CD14-positive monocyte (primary cell): ENCODE measurements around the gene TTC28. TPM values are rescaled to one million over a fixed set of nuclear protein-coding genes. Genes with fewer than 3 reads are reported as not detected.

Experiments
- DNase-seq, 3 donors: peaks; one replicate each; pipeline ENCODE4 v3.0.0-alpha.2; 2011 to 2022
- H2AFZ ChIP-seq: 2 replicates; pipeline ENCODE4 v1.6.0; 2012; ENCODE audit warnings: mild to moderate bottlenecking, low read depth, low read length, inconsistent platforms; ENCODE audit not compliant: insufficient read depth, poor library complexity, severe bottlenecking
- H3K27ac ChIP-seq, 2 donors: 1 replicate in 1 of 2; 2 replicates in 1 of 2; pipeline ENCODE4 v1.5.1; 2012 to 2013; ENCODE audit warnings: low read length in 2 of 2, control low read depth in 1 of 2, inconsistent platforms in 1 of 2, low read depth in 1 of 2, mild to moderate bottlenecking in 1 of 2
- H3K27me3 ChIP-seq, 2 donors: one replicate each; pipeline versions ENCODE4 v1.6.0 to v1.6.1; 2011 to 2013; ENCODE audit warnings: low read length in 2 of 2; ENCODE audit not compliant: control insufficient read depth in 2 of 2, insufficient read depth in 2 of 2
- H3K36me3 ChIP-seq, 2 donors: replicated peaks in 1 of 2; 1 replicate in 1 of 2; 2 replicates in 1 of 2; pipeline versions ENCODE4 v1.5.1 to v1.6.1; 2012 to 2013; ENCODE audit warnings: low read length in 2 of 2, control low read depth in 1 of 2, inconsistent platforms in 1 of 2, mild to moderate bottlenecking in 1 of 2; ENCODE audit not compliant: insufficient read depth in 2 of 2, control insufficient read depth in 1 of 2
- H3K4me1 ChIP-seq, 2 donors: 1 replicate in 1 of 2; 2 replicates in 1 of 2; pipeline versions ENCODE4 v1.5.1 to v1.6.1; 2012 to 2013; ENCODE audit warnings: low read length in 2 of 2, control low read depth in 1 of 2, inconsistent platforms in 1 of 2, mild to moderate bottlenecking in 1 of 2, moderate library complexity in 1 of 2; ENCODE audit not compliant: insufficient read depth in 2 of 2, control insufficient read depth in 1 of 2
- H3K4me2 ChIP-seq: replicated peaks from 2 replicates; pipeline ENCODE3; 2012; ENCODE audit warnings: low read length, moderate library complexity, mild to moderate bottlenecking; ENCODE audit not compliant: poor library complexity, severe bottlenecking; ENCODE audit errors: extremely low read depth
- H3K4me3 ChIP-seq, 3 experiments: fragments of 200-600 bp in 1 of 3; sonication (generic) in 1 of 3; replicated peaks in 1 of 3; 1 replicate in 2 of 3; 2 replicates in 1 of 3; pipeline ENCODE4 v1.5.1; 2011 to 2013; ENCODE audit warnings: low read length in 3 of 3, mild to moderate bottlenecking in 3 of 3, control low read depth in 2 of 3, low read depth in 2 of 3, inconsistent platforms in 1 of 3, moderate library complexity in 1 of 3
- H3K79me2 ChIP-seq: 2 replicates; pipeline ENCODE4 v1.6.0; 2012; ENCODE audit warnings: mild to moderate bottlenecking, control low read depth, inconsistent platforms, low read length, moderate library complexity; ENCODE audit not compliant: insufficient read depth
- H3K9ac ChIP-seq: 2 replicates; pipeline ENCODE4 v1.6.0; 2017; ENCODE audit warnings: low read length, mild to moderate bottlenecking; ENCODE audit not compliant: insufficient read depth, poor library complexity, severe bottlenecking
- H3K9me3 ChIP-seq, 2 donors: replicated peaks in 1 of 2; 1 replicate in 1 of 2; 2 replicates in 1 of 2; pipeline versions ENCODE4 v1.5.1 to v1.6.1; 2012 to 2013; ENCODE audit warnings: low read length in 2 of 2, control low read depth in 1 of 2; ENCODE audit not compliant: control insufficient read depth in 1 of 2, insufficient read depth in 1 of 2
- H4K20me1 ChIP-seq: 2 replicates; pipeline ENCODE4 v1.6.0; 2012; ENCODE audit warnings: mild to moderate bottlenecking, low read length, control low read depth, moderate library complexity; ENCODE audit not compliant: insufficient read depth
- H3K27ac Mint-ChIP-seq, 7 donors: one replicate each; pipeline ENCODE4 v1.8.0; 2020; ENCODE audit warnings: mild to moderate bottlenecking in 7 of 7, mixed read lengths in 7 of 7, moderate library complexity in 6 of 7, inconsistent platforms in 2 of 7
- H3K27me3 Mint-ChIP-seq, 3 donors: one replicate each; pipeline ENCODE4 v1.8.0; 2021 to 2022; ENCODE audit warnings: low read depth in 3 of 3, mild to moderate bottlenecking in 3 of 3, mixed read lengths in 3 of 3, moderate library complexity in 3 of 3, inconsistent platforms in 1 of 3
- H3K36me3 Mint-ChIP-seq, 2 donors: one replicate each; pipeline ENCODE4 v1.8.0; 2020; ENCODE audit warnings: mixed read lengths in 2 of 2, inconsistent platforms in 1 of 2, mild to moderate bottlenecking in 1 of 2
- H3K4me1 Mint-ChIP-seq: one replicate; pipeline ENCODE4 v1.8.0; 2020; ENCODE audit warnings: mild to moderate bottlenecking, mixed read lengths
- H3K4me3 Mint-ChIP-seq, 2 donors: one replicate each; pipeline ENCODE4 v1.8.0; 2020; ENCODE audit warnings: mild to moderate bottlenecking in 2 of 2, mixed read lengths in 2 of 2, moderate library complexity in 1 of 2
- H3K9me3 Mint-ChIP-seq, 7 donors: one replicate each; pipeline ENCODE4 v1.8.0; 2020 to 2022; ENCODE audit warnings: mixed read lengths in 7 of 7, mild to moderate bottlenecking in 6 of 7, moderate library complexity in 6 of 7, inconsistent platforms in 2 of 7
- CTCF ChIP-seq: fragments of 200-600 bp; IDR thresholded peaks from one replicate; pipeline ENCODE4 v1.8.0; 2022; ENCODE audit warnings: antibody characterized with exemption, mild to moderate bottlenecking
- WGBS: methylation state at CpG from one replicate; pipeline ENCODE4 v1.1.5; 2013; ENCODE audit warnings: missing lambda C conversion rate; ENCODE audit not compliant: insufficient coverage; 5-methylcytosine and 5-hydroxymethylcytosine counted together
- intact Hi-C, 2 donors: fragments of 100-400 bp; cut with micrococcal nuclease; formaldehyde crosslinking; loops; one replicate each; pipeline versions ENCODE4 v1.15.0 to v1.15.1; 2023
- polyA plus RNA-seq, 3 donors: library from polyadenylated mRNA; depleted of rRNA in 1 of 3; unstranded in 2 of 3; stranded (reverse) in 1 of 3; fragments of 300-500 nt in 2 of 3; fragments of >200 nt in 1 of 3; fragmentation: Illumina TruSeq in 2 of 3; gene quantifications; 1 replicate in 2 of 3; 2 replicates in 1 of 3; pipeline ENCODE4 v1.2.3, GENCODE V29; 2012 to 2021

TTC28 gene
- polyA plus RNA-seq, 3 donors, result 0.24 to 0.61 TPM; not detected in 1

GRCh38 chr22:28254396-28254795 lies 425.2 kb downstream of the TTC28 start:
- Histone ChIP-seq H3K4me3 (no peak overlapping the region), H3K4me2 (no peak overlapping the region), H2AFZ (no peak overlapping the region), H3K27me3 (no peaks in the 10 kb centered on the region), H3K36me3 (no peaks in the 10 kb centered on the region), H3K4me1 (no peaks in the 10 kb centered on the region), H3K9ac (no peak overlapping the region), H3K27ac (no peak overlapping the region), H4K20me1 (no peaks in the 10 kb centered on the region), H3K9me3 (no peaks in the 10 kb centered on the region), H3K79me2 (no peaks in the 10 kb centered on the region)
- no peak for DNase-seq
- intact Hi-C loops, result no loop called here
- Mint-ChIP-seq H3K4me1 (no peaks in the 10 kb centered on the region), H3K9me3 (no peaks in the 10 kb centered on the region), H3K27me3 (peaks cover 0 to 2% (median 1%) of the 10 kb centered on the region in 3 donors), H3K27ac (no peak overlapping the region), H3K4me3 (no peak overlapping the region), H3K36me3 (no peaks in the 10 kb centered on the region)
- no peak for TF ChIP-seq CTCF
- no CpG with 5 or more reads among the region's 1 CpG for WGBS

DNA sequence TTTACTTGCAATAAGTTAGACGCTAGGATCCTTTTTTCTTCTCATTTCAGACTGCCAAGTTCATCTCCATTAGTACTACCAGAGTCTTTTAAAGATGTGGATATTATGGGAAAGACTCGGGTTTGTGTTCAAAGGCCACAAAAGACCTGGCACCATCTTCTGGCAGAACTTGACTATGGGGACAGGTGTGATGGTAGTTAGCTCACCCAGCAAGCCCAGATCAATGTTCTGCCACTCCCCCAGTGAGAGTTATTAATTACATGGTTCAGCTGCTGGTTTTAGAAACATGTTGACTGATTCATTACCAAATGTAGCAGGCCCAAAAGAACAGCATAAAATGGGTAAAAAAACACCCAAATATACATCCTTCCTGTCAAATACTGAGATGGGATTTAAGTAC lies 427.1 kb downstream of the TTC28 start:
- Histone ChIP-seq H4K20me1 (no peaks in the 10 kb centered on the region), H3K4me3 (no peak overlapping the region), H3K9ac (no peak overlapping the region), H3K79me2 (no peaks in the 10 kb centered on the region), H3K4me1 (no peaks in the 10 kb centered on the region), H3K4me2 (no peak overlapping the region), H3K9me3 (no peaks in the 10 kb centered on the region), H2AFZ (no peak overlapping the region), H3K36me3 (no peaks in the 10 kb centered on the region), H3K27ac (no peak overlapping the region), H3K27me3 (no peaks in the 10 kb centered on the region)
- H3K27ac Mint-ChIP-seq, result no peak overlapping the region
- no CpG with 5 or more reads among the region's 2 CpGs for WGBS
- peaks cover 0 to 2% (median 1%) of the 10 kb centered on the region in 3 donors for H3K27me3 Mint-ChIP-seq
- no peaks in the 10 kb centered on the region for H3K36me3 Mint-ChIP-seq
- no peak for DNase-seq
- intact Hi-C loops, result no loop called here
- H3K9me3 Mint-ChIP-seq, result no peaks in the 10 kb centered on the region
- TF ChIP-seq CTCF, result no peak
- H3K4me3 Mint-ChIP-seq, result no peak overlapping the region
- no peaks in the 10 kb centered on the region for H3K4me1 Mint-ChIP-seq
